SH-SY5Y (cell line): Measurements from ENCODE around the gene STEAP3.

Experiments
- GATA2 ChIP-seq: IDR thresholded peaks from 2 replicates; pipeline ENCODE4 v1.6.1; 2011; ENCODE audit warnings: mild to moderate bottlenecking, low read depth, low read length
- GATA3 ChIP-seq: IDR thresholded peaks from 2 replicates; pipeline ENCODE4 v1.6.1; 2011; ENCODE audit warnings: low read depth, mild to moderate bottlenecking, low read length, moderate library complexity

- TF ChIP-seq GATA2 (no peak), GATA3 (no peak)
Measured at GRCh38 chr2:119222213-119222612, 1.4 kb upstream of the STEAP3 start.
